HepG2 (cell line): ENCODE data around the gene EPB41L2. TPM values are rescaled to one million over a fixed set of nuclear protein-coding genes. Genes with fewer than 3 reads are reported as not detected.
A peak's percentile ranks its signal among the peaks of the same experiment; 100 is the strongest.

Experiments used
- ARNTL ChIP-seq: sonication (generic); formaldehyde crosslinking; IDR thresholded peaks from 2 replicates; pipeline ENCODE4 v1.4.0; 2020; ENCODE audit warnings: mild to moderate bottlenecking, missing genetic modification reagents
- CAMTA2 ChIP-seq: sonication (generic); formaldehyde crosslinking; IDR thresholded peaks from 2 replicates; pipeline ENCODE4 v1.4.0; 2020; ENCODE audit warnings: mild to moderate bottlenecking, missing genetic modification reagents, borderline replicate concordance
- EEA1 ChIP-seq: sonication (generic); formaldehyde crosslinking; IDR thresholded peaks from 2 replicates; pipeline ENCODE4 v1.5.1; 2020; ENCODE audit warnings: mild to moderate bottlenecking, missing genetic modification reagents, borderline replicate concordance
- FLYWCH1 ChIP-seq: sonication (generic); formaldehyde crosslinking; IDR thresholded peaks from 2 replicates; pipeline ENCODE4 v1.8.1; 2023; ENCODE audit warnings: mild to moderate bottlenecking, missing genetic modification reagents
- FOSL2 ChIP-seq: sonication (generic); formaldehyde crosslinking; IDR thresholded peaks from 2 replicates; pipeline ENCODE4 v1.4.0; 2020; ENCODE audit warnings: missing genetic modification reagents
- GPBP1L1 ChIP-seq: sonication (generic); formaldehyde crosslinking; IDR thresholded peaks from 2 replicates; pipeline ENCODE4 v1.5.0; 2020; ENCODE audit warnings: mild to moderate bottlenecking, missing genetic modification reagents
- HMG20A ChIP-seq: IDR thresholded peaks from 2 replicates; pipeline ENCODE4 v1.6.1; 2016; ENCODE audit warnings: borderline replicate concordance
- ISX ChIP-seq: sonication (generic); formaldehyde crosslinking; conservative IDR thresholded peaks from 2 replicates; pipeline ENCODE4 v1.5.0; 2020; ENCODE audit warnings: missing genetic modification reagents
- PAF1 ChIP-seq: IDR thresholded peaks from 2 replicates; pipeline ENCODE4 v1.6.1; 2016; ENCODE audit warnings: missing genetic modification reagents, missing compliant biosample characterization
- PRMT3 ChIP-seq: sonication (generic); formaldehyde crosslinking; IDR thresholded peaks from 2 replicates; pipeline ENCODE4 v1.8.1; 2022; ENCODE audit warnings: low read depth, mild to moderate bottlenecking, moderate library complexity, missing genetic modification reagents, borderline replicate concordance
- RFXAP ChIP-seq: sonication (generic); formaldehyde crosslinking; IDR thresholded peaks from 2 replicates; pipeline ENCODE4 v1.4.0; 2020; ENCODE audit warnings: missing genetic modification reagents, borderline replicate concordance
- SIN3B ChIP-seq: fragments of 150-350 bp; IDR thresholded peaks from 2 replicates; pipeline ENCODE4 v1.6.1; 2014; ENCODE audit warnings: low read length
- SP5 ChIP-seq: IDR thresholded peaks from 2 replicates; pipeline ENCODE4 v1.6.1; 2016; ENCODE audit warnings: low read depth, borderline replicate concordance
- TCF12 ChIP-seq, 2 experiments: fragments of 450-650 bp in 1 of 2; sonication (generic) in 1 of 2; formaldehyde crosslinking in 1 of 2; IDR thresholded peaks; 2 replicates each; pipeline versions ENCODE4 v1.6.1 to v1.8.0; 2017 to 2022; ENCODE audit warnings: antibody characterized with exemption in 1 of 2, mild to moderate bottlenecking in 1 of 2, missing genetic modification reagents in 1 of 2, moderate library complexity in 1 of 2
- TMF1 ChIP-seq: sonication (generic); formaldehyde crosslinking; IDR thresholded peaks from 2 replicates; pipeline ENCODE4 v1.8.1; 2022; ENCODE audit warnings: low read depth, missing genetic modification reagents
- ZKSCAN8 ChIP-seq: IDR thresholded peaks from 2 replicates; pipeline ENCODE4 v1.6.1; 2016; ENCODE audit warnings: borderline replicate concordance, missing genetic modification reagents, missing compliant biosample characterization
- ZMYM4 ChIP-seq: sonication (generic); formaldehyde crosslinking; IDR thresholded peaks from 2 replicates; pipeline ENCODE4 v1.8.1; 2023; ENCODE audit warnings: mild to moderate bottlenecking, missing genetic modification reagents
- ZNF337 ChIP-seq: sonication (generic); formaldehyde crosslinking; IDR thresholded peaks from 2 replicates; pipeline ENCODE4 v1.5.1; 2020; ENCODE audit warnings: missing genetic modification reagents, low read depth, mild to moderate bottlenecking, borderline replicate concordance
- ZNF460 ChIP-seq: sonication (generic); formaldehyde crosslinking; IDR thresholded peaks from 2 replicates; pipeline ENCODE4 v1.5.1; 2020; ENCODE audit warnings: missing genetic modification reagents, mild to moderate bottlenecking, borderline replicate concordance
- ZNF710 ChIP-seq: sonication (generic); formaldehyde crosslinking; IDR thresholded peaks from 2 replicates; pipeline ENCODE4 v1.5.0; 2020; ENCODE audit warnings: mild to moderate bottlenecking, missing genetic modification reagents, borderline replicate concordance
- ZNF777 ChIP-seq: sonication (generic); formaldehyde crosslinking; IDR thresholded peaks from 2 replicates; pipeline ENCODE4 v1.4.0; 2020; ENCODE audit warnings: missing genetic modification reagents
- ZNF891 ChIP-seq: sonication (generic); formaldehyde crosslinking; IDR thresholded peaks from 2 replicates; pipeline ENCODE4 v1.5.0; 2020; ENCODE audit warnings: mild to moderate bottlenecking, missing genetic modification reagents
- polyA plus RNA-seq, 8 experiments: library from polyadenylated mRNA; depleted of rRNA in 3 of 8; stranded (reverse) in 7 of 8; unstranded in 1 of 8; fragments of >200 nt; fragmentation: Illumina TruSeq in 4 of 8; extraction: Trizol in 4 of 8; gene quantifications; 2 replicates each; pipeline versions ENCODE4 v1.2.1 to v1.2.3, GENCODE V29; 2011 to 2016; ENCODE audit warnings: low read depth in 4 of 8, missing spikeins in 1 of 8, mixed read lengths in 1 of 8; ENCODE audit not compliant: insufficient read depth in 1 of 8
- total RNA-seq, 5 experiments: library from RNA; depleted of rRNA; stranded (reverse); fragments of >200 nt; fragmentation: Illumina TruSeq; extraction: Trizol; gene quantifications; 2 replicates each; pipeline ENCODE4 v1.2.3, GENCODE V29; 2016; ENCODE audit warnings: low read depth in 1 of 5
- TF ChIP-seq, protein P1 (sequence below): sonication (generic); formaldehyde crosslinking; IDR thresholded peaks from 2 replicates; pipeline ENCODE4 v1.5.0; 2020; ENCODE audit warnings: missing genetic modification reagents, mild to moderate bottlenecking, borderline replicate concordance
- TF ChIP-seq, protein P2 (sequence below): IDR thresholded peaks from 2 replicates; pipeline ENCODE4 v1.6.1; 2012; ENCODE audit warnings: low read depth, low read length, improper control_type of control experiment

Gene EPB41L2
- total and polyA plus RNA-seq, 2 of the 13 experiments (the other 11 are each of a cell fraction or from before 2014, with no cell fraction given) = 41.7 to 56.4 TPM

DNA sequence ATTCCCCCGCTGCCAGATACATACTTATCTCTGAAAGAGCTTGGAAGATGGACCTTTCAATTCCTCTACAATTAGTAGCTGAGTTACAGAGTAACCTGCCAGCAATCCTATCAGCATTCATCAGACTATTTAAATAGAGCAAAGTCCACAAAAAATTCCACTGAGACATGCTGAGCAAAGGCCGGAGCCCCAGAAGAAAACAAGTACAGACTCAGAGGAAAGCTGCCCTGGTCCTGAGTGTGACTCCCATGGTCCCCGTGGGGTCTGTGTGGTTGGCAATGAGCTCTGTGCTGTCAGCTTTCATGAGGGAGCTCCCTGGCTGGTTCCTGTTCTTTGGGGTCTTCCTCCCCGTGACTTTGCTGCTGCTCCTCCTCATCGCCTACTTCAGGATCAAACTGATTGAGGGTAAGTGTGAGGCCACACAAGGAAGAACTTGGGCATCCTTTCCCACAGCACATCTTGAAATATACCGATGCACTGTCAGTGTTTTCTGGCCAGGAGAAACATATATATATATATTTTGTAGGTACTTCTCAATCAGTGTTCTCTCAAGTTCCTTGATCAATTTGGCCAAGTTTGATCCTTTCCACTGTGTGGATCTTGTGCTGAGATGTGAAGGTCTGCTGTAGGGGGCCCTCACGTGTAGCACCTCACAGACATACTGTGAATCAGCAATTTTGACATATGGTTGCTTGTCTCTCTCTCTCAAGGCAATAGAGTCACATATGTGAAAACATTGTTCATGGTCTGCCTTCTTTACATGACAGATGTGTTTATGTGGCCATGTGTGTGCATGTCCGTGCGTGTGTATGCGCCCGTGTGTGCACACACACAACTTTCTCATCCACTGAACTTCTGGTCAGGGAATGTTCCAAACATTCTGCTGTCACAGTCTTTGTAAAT lies 235.5 kb downstream of the EPB41L2 start, which contains the start of gene SMLR1 (continued):
- TF ChIP-seq, protein P1, sequence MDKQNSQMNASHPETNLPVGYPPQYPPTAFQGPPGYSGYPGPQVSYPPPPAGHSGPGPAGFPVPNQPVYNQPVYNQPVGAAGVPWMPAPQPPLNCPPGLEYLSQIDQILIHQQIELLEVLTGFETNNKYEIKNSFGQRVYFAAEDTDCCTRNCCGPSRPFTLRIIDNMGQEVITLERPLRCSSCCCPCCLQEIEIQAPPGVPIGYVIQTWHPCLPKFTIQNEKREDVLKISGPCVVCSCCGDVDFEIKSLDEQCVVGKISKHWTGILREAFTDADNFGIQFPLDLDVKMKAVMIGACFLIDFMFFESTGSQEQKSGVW = no peak
- 0 out of 2 replicates have a peak, but pooled peaks have one; percentile 25 for TF ChIP-seq ZNF710 (CRISPR knock-in tag)
- TF ChIP-seq, protein P2, sequence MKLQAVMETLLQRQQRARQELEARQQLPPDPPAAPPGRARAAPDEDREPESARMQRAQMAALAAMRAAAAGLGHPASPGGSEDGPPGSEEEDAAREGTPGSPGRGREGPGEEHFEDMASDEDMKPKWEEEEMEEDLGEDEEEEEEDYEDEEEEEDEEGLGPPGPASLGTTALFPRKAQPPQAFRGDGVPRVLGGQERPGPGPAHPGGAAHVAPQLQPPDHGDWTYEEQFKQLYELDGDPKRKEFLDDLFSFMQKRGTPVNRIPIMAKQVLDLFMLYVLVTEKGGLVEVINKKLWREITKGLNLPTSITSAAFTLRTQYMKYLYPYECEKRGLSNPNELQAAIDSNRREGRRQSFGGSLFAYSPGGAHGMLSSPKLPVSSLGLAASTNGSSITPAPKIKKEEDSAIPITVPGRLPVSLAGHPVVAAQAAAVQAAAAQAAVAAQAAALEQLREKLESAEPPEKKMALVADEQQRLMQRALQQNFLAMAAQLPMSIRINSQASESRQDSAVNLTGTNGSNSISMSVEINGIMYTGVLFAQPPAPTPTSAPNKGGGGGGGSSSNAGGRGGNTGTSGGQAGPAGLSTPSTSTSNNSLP = peak; percentile 89
- TF ChIP-seq ZNF777 (CRISPR knock-in tag) = no peak
- peak; percentile 85; the same call in 1 of the 2 replicates for TF ChIP-seq PAF1 (CRISPR knock-in tag)
- 0 out of 2 replicates have a peak, but pooled peaks have one; percentile 38 for TF ChIP-seq ZKSCAN8
- TF ChIP-seq FLYWCH1 = no peak
- TF ChIP-seq HMG20A (CRISPR knock-in tag) = peak; percentile 84; the same call in 1 of the 2 replicates
- no peak for TF ChIP-seq ZNF891 (CRISPR knock-in tag)
- TF ChIP-seq SIN3B = no peak
- no peak for TF ChIP-seq CAMTA2 (CRISPR knock-in tag)
- peak; percentile 93 for TF ChIP-seq ZMYM4 (CRISPR knock-in tag)
- TF ChIP-seq ISX (CRISPR knock-in tag) = no peak
- no peak for TF ChIP-seq ZNF460 (CRISPR knock-in tag)
- no peak for TF ChIP-seq RFXAP
- TF ChIP-seq TMF1 (CRISPR knock-in tag) = no peak
- TF ChIP-seq FOSL2 (CRISPR knock-in tag) = peak; percentile 73
- TF ChIP-seq SP5 = no peak
- TF ChIP-seq ZNF337 (CRISPR knock-in tag) = peak; percentile 71; the same call in 1 of the 2 replicates
- TF ChIP-seq PRMT3 (CRISPR knock-in tag) = 0 out of 2 replicates have a peak, but pooled peaks have one; percentile 81
- TF ChIP-seq ARNTL = peak; percentile 80
- no peak for TF ChIP-seq TCF12 (IDR thresholded peaks at IDR 0.05)
- TF ChIP-seq TCF12 (CRISPR knock-in tag; IDR thresholded peaks at IDR 0.05) = no peak
- TF ChIP-seq GPBP1L1 = no peak
- peak; percentile 86; the same call in 1 of the 2 replicates for TF ChIP-seq EEA1 (CRISPR knock-in tag)
